Central memory CD4-positive, alpha-beta T cell (primary cell): ENCODE data around the gene C1QTNF7.

Experiments
- DNase-seq: peaks from one replicate; pipeline ENCODE4 v3.0.0; 2022

C1QTNF7 gene

GRCh38 chr4:15414551-15415091 lies 13.2 kb upstream of the C1QTNF7 start:
- DNase-seq: no peak

DNA sequence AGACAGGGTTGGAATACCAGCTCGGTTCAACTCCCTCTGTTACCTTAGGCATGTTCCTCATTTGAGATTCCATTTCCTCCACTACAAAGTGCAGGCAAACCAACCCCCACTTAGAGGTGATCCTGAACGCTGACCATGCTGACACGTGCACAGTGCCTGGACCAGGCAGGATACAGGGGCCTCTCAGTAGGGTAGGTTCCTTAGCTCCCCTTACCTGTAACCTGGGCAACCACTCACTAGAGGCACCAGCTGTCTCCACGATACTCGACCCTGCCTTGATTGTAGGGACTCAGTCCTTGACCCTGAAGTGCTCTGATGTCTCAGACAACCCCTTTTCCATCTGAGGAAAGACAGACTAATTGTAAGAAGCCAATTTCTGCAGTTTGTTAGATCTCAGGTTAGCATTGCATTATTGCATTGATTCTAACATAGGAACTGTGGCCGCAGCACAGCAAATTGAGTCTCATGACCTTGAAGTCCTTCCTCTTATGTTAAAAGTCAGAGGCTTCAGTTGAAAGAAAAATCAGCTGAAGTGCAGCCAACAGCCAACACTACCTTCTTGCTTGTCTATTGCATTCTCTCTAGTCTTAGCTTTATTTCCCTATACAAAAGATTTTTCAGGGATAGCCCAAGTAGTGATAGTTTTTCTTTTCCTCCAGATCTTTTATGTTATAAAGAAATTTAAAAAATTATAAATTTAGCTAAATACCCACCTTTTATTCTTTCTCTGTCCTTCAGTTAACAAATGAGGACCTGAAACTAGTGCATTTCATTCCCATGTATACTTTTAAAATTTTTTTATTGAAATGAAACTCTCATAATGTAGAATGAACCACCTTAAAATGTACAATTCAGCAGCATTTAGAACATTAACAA lies 11.2 kb upstream of the C1QTNF7 start:
- no peak for DNase-seq

- no peak for DNase-seq
Observed at GRCh38 chr4:15417233-15417660, 10.6 kb upstream of the C1QTNF7 start.

DNA sequence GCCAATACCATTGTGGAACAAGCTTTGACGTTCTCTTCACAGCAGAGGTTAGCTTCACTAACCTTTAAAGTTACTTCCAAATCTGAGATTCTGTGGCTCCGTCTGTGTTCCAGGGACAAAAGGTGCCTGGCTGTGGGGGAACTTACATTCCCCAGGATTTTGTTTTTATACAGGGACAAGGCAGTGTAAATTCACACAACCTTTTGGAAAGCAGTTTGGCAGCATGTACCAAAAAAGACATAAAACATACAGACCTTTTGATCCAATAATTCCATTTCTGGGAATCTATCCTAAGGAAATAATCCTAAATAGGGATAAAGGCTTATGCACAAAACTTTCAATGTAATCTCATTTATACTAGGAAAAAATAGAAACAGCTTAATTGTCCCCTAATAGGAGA lies 8.9 kb upstream of the C1QTNF7 start:
- no peak for DNase-seq

- no peak for DNase-seq
Observed at GRCh38 chr4:15420642-15421041, 7.2 kb upstream of the C1QTNF7 start.

- no peak for DNase-seq
Observed at GRCh38 chr4:15423285-15423711, 4.5 kb upstream of the C1QTNF7 start.

DNA sequence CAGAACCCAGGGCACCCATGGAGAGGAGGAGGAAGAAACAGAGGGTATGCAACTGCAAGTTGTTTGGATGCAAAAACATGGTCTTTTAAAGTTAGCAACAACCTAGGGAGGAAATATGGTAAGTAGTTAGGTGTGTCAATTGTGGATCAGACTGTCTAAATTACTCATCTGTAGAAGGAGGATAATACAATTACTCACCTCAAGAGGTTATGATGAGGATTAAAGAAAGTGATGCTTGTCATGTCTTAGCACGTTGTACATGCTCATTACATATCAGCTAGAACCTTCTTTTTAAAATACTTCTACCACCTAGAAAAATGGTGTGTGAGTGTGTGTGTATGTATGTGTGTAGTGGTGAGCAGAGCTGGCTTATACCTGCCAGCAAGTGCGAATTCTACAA lies 2.3 kb upstream of the C1QTNF7 start:
- DNase-seq: no peak

DNA sequence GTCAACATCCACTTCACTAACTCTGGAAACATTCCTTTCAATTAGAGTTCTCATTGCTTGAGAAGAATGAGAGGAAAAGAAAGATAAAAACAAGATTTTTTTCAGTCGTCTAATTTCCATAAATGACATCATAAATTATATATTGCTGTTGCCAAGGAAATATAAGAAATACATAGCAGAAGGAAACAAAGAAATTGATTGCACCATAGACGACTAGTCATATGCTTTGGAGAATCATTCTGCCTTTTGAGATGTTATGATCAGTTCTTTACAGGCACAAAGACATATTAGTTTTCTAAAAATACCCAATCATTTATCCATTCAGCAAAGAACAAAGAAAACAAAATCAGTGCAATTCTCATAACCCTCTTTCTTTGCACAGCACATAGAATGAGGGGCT lies 672 bp upstream of the C1QTNF7 start:
- no peak for DNase-seq

DNA sequence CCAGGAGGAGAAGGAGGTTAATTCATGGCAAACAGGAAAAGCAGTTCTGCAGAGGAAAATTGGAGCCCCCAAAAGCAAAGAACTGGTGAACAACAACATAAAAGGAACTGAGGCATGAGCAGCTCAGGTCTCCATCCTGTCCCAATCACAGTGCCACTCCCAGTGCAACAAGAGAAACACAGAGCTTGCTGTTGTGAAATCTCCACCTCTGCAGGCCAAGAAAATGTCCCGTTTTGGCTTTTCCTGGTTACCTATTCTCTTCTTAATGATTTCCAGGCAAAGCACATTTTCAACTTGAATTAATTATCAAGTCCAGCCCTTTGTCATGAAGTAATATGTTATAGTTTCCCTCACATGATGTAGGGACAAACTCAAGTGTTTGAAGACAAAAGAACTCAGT lies 778 bp downstream of the C1QTNF7 start:
- DNase-seq: no peak

- no peak for DNase-seq
Observed at GRCh38 chr4:15434091-15434490, 6.3 kb downstream of the C1QTNF7 start.

DNA sequence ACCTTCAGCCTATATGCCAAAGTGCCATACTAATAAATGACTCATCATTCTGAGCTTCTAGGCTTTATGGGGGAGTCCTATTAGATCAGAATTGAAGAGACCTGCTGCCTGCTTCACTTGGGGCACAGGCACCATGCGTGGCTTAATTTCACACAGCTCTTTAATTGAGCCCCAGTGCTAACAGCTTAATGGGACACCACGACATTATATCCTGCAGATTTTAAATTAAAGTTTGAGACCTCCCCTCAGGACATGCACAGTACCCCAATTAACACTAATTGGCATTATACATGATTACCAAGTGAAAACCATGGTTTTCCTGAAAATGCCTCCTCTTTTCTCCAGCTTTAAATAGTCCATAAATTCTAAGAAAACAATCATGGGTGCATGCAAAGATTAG lies 6.8 kb downstream of the C1QTNF7 start:
- DNase-seq: no peak

DNA sequence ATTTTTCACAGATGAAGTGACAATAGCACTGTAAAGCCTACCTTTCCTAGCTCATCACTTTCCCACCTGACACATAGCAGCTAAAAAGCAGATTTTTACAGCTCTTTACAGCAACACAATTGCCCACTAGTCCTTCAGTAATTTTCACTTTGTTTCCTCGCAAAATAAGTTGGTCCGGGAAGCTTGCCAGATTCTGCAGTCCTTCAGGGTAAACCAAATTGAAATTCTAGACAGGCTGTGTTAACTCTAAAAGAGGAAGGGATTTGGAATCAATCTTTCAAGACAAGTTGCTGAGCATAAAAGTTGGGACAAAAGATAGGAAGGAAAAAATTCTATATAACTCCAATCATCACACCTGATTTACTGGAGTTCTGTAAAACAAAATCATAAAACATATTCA lies 8.7 kb downstream of the C1QTNF7 start:
- no peak for DNase-seq

- DNase-seq: no peak
Observed at GRCh38 chr4:15438939-15439524, 11.2 kb downstream of the C1QTNF7 start.

GRCh38 chr4:15443371-15444160 lies 15.7 kb downstream of the C1QTNF7 start:
- DNase-seq: no peak

- no peak for DNase-seq
Observed at GRCh38 chr4:15444276-15444675, 16.4 kb downstream of the C1QTNF7 start.

DNA sequence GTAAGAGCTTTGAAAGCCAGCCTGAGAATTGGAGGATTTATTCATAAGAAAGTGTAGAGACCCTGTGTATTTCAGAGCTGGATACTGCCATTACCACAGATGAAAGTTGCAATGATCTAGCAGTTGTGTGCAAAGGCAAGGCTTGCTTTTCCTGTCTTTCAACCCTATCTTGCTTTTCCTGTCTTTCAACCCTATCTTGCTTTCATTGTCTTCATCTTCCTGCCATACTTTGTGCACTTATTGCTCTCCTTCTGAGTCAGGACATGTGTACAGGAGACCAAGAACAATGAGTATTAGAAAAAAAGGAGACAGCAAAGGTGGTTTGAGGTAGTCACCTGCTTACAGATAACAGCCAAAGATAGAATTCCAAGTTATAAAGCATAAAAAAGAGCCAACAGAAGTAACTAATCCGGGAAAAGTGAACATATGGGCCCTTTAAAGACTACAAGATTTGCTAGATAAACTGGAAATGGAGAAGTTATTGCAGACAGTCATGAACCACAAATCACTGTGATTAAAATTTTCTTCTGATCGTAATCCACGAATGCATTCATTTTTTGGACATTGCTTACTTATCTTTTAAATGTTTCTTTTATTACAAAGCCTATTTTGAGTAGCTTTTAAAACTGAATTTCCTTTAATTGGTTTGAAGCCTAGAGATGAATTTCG lies 17.2 kb downstream of the C1QTNF7 start:
- no peak for DNase-seq

GRCh38 chr4:15451181-15451865 lies 23.5 kb downstream of the C1QTNF7 start:
- DNase-seq: no peak

- DNase-seq: no peak
Observed at GRCh38 chr4:15451866-15452765, 24.3 kb downstream of the C1QTNF7 start.

- no peak for DNase-seq
Observed at GRCh38 chr4:15455290-15455689, 27.5 kb downstream of the C1QTNF7 start.

DNA sequence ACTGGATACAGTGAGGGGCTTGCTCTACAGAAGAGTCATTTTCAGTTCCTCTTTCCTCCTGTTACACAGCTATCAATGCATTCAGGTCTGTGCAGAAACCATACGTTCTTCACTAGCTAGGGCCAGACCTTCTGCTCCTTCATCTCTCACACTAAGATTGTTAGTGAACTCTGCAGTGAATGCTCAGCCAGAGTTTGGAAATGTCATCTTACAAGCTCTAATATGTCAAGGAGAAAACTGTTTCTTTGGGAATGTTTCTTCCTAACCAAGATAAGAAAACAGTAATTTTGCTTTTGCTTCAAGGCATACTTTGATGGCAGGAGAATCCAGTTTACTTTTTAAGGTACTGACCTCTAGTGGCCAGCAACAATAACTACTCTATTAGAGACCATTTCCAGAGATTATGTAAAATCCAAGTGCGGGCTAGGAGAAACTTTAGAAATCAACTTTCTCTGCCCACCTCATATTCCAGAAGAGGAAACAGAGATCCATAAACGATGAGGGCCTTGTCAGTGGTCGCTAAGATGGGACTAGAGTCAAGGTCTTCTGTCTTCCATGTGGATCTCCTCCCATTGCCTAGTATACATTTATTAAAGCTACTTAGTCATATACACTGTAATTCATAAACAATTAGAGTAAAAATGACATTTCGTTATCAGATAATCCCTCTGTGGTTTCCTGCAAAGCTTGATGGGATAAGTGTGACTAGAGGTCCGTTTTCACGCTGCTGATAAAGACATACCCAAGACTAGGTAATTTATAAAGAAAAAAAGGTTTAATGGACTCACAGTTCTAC lies 29.8 kb downstream of the C1QTNF7 start:
- DNase-seq: peak; percentile 28
